ENCODE data around the gene ALAS1.

DNA sequence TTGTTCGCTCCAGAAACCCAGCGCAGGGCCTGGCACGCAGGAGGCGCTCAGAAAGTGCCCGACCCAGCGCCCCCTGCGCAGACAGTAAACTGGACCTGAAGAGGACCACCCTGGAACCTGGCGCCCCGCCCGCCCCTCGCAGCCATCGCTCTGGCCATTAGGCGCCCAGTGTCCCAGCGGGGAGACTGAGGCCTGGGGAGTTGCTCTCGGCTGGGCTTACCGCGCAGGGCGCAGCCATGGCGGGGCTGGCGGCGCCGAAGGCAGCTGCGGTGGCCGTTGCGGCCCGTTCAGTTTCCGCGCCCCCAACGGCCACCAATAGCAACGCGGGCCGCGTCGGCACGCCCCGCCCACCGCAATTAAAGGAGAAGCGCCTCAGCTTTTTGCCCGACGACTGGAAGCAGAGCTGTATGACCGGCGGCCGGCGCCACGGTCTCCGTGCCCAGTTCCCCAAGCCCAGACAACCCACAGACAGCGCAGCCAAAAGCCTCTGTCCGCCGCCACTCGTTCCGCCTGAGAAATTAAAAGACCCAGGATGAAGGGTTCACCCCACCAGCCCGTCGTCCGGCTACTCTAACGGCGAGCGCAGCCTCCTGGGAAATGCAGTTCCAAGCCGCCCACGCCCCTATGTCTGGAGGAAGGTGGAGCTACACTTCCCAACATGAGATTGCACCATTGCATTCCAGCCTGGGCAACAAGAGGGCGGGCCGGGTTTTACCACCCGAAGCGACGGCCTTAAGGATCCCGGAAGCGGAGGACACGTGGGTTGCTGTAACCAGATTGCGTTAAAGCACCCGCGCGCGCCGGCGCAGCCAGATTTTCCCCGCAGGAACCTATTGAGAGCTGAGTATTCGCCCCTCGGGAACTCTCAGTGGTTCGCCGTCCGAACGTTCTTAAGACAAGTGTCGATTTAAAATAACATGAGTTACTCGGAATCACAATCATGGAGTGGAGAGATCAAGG, 43.5 kb upstream of the ALAS1 start, which contains the start of gene POC1A:
- TF ChIP-seq, protein P1, sequence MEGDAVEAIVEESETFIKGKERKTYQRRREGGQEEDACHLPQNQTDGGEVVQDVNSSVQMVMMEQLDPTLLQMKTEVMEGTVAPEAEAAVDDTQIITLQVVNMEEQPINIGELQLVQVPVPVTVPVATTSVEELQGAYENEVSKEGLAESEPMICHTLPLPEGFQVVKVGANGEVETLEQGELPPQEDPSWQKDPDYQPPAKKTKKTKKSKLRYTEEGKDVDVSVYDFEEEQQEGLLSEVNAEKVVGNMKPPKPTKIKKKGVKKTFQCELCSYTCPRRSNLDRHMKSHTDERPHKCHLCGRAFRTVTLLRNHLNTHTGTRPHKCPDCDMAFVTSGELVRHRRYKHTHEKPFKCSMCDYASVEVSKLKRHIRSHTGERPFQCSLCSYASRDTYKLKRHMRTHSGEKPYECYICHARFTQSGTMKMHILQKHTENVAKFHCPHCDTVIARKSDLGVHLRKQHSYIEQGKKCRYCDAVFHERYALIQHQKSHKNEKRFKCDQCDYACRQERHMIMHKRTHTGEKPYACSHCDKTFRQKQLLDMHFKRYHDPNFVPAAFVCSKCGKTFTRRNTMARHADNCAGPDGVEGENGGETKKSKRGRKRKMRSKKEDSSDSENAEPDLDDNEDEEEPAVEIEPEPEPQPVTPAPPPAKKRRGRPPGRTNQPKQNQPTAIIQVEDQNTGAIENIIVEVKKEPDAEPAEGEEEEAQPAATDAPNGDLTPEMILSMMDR (IDR thresholded peaks at IDR 0.05) = peak in 6 of 7 experiments; percentile 13 to 33 (median 18)
- TF ChIP-seq POLR2A (IDR thresholded peaks at IDR 0.05) = peak; percentile 27 to 83 (median 75)

All from body of pancreas (tissue), 4 donors.